HG03558 (cell line): ENCODE measurements around the gene TNRC6A.
"Not testable (repeated sequence)": the region's sequence is repeated elsewhere in the genome, so short reads cannot be mapped to it uniquely, and the experiment has no call there.

Experiments used
- ATAC-seq: cut with Tn5 transposase; IDR thresholded peaks from one replicate; pipeline ENCODE4 v1.9.1; 2021; ENCODE audit warnings: moderate number of reproducible peaks; ENCODE audit not compliant: unreplicated experiment; ENCODE audit errors: extremely low read depth

Gene TNRC6A

DNA sequence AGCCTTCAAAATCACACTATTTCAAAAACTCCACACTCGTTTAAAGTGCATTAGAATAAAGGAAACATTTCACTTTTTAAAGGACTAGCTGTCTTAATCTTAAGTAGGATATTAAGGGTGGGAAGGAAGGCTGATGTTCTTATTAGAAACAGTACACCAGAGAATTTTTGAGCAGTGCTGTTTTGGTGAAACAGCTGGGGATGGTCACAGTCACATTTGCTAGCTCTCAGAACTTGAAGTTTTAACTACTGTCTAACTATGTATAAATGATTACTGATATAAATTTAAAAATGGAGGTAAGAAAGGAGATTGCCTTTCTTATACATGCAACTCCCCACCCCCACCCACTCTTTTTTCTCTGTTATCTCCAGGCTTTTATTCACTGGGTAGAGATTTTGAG is 77.8 kb downstream of the TNRC6A start:
- no peak for ATAC-seq

DNA sequence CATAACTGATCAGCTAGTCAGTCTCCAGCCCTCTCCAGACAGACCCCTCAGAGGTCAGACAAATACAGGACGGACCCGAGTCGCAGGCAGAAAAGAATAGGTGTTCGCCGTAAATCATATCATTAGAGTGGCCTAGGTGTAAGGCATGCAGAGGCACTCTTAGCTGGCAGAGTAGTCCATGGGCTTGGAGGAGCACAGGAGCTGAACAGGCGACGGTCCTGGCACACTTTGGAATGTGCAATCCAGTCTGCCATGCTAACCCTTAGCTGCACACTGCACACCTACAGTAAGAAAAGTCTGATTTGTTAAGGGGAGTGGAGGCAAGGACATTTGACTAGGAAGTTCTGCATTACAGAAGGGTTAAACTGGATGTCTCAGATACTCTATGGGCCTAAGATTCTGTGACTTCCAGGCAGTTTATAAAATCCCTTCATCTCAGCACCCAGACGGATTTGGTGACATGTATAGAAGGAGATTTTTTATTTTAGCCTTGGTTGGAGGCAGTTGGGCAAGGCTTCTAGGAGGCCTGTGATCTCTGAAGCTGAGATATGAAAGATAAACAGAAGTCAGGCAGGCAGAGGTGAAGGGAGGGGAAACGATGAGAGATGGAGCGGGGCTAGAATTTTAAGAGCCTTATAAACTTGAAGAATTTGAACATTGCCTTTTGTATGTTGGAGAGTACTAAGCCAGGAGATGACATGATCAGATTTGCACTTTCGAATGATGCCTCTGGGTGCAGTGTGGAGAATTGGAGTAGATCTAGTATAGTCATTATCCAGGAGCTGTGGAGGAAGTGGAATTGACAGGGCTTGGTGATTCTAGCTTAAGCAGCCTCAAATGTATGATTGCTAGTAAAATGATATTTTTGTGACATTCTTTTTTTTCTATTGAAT is 81.7 kb downstream of the TNRC6A start:
- ATAC-seq, result no peak

DNA sequence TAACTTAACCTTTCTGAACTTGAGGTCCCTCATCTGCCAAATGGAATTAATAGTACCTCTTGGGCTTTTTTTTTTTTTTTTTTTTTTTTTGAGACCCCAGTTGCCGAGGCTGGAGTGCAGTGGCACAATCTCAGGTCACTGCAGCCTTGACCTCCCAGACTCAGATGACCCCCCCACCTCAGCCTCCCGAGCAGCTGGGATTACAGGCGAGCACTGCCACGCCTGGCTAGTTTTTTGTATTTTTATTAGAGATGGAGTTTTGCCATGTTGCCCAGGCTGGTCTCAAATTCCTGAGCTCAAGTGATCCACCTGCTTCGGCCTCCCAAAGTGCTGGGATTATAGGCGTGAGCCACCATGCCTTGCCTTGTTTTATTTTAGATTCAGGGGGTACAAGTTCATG is 83.4 kb downstream of the TNRC6A start:
- ATAC-seq, result not testable (repeated sequence)

DNA sequence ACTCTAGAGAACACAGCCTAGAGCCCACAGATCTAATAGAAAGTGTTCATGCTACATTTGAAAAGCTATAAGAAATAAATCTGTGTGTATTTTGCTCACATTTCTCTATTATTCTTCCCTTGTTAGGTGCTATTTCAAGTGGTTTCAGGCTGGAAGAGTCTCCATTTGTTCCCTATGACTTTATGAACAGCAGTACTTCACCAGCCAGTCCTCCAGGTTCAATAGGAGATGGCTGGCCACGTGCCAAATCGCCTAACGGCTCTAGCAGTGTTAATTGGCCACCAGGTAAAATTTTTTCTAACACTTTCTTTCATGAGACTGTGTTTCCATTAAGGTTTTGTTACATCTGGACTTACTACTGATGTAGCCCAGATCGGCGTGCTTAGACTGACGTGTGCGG is 85.6 kb downstream of the TNRC6A start:
- no peak for ATAC-seq

DNA sequence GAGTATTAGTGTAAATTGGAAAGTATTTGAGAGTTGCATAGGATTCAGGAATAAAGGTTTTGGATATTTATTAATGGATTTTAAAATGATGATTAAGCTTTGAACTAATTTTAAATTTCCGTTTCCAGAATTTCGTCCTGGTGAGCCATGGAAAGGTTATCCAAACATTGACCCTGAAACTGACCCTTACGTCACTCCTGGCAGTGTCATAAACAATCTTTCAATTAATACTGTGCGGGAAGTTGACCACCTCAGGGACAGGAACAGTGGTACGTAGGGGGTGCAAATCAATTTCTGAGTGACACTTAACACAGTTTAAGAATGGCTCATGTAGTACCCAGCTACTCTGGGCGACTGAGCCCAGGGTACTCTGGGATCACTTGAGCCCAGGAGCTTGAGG is 87.2 kb downstream of the TNRC6A start:
- ATAC-seq, result no peak

DNA sequence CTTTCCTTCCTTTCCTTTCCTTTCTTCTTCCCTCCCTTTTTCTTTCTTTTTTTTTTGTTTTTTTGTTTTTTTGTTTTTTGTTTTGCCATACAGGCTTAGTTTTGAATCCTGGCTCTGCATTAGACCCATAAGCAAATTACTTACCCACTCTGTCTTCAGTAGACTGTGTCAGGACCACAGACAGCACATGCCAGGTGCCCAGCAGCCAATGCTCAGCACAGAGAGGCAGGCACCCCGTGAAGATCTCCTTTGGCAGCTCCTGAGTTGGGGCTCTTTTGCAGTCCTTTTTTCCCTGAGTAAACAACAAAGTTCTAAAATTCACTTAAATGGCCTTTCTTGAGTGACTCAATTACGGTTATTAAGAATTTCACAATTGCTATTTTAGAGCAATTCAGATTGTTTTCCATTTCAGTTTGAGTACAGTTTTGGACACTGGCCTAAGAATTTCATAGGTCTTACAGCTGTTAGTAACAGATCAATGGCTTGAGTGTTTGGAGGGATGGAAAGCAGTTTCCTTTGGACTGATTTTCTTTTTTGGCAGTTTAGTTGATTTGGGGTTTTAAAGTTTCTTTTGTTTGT is 90.1 kb downstream of the TNRC6A start:
- no peak for ATAC-seq

DNA sequence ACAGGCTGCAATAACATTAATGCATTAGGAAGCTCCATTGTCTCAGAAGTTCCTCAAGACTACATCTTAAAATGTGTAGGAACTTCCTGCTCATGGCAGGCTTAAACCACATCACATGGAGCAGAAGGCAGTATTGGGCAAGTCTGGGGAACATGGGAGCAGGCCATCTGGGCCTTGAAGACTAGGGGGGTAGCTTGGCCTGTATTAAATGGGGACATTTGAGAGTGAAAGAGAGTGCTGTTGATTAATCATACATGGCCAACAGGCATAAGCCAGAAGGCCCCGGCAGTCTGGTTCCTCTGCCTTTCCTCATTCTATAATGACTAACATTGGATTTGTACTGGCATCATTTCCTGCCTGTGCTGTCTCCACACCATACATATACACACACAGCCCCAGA is 91.1 kb downstream of the TNRC6A start:
- ATAC-seq, result no peak

DNA sequence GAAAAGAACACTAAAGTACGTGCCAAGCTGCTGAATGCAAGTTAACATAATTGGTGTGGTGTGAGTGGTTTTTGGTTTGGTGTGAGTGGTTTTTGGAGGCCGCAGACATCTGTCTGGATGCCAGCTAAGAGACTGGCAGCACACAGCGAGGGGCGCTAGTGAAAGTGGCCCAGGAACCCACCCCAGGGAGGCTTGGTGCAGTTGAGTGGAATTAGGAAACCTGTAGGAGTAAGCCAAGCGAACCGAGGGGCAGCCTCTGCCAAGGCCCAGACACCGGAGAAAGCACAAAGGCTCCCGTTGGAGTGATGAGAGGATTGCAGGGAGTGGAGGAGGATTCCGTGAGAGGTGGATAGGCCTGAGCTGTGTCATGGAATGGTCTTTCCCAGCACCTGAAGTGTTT is 91.7 kb downstream of the TNRC6A start:
- ATAC-seq, result no peak

DNA sequence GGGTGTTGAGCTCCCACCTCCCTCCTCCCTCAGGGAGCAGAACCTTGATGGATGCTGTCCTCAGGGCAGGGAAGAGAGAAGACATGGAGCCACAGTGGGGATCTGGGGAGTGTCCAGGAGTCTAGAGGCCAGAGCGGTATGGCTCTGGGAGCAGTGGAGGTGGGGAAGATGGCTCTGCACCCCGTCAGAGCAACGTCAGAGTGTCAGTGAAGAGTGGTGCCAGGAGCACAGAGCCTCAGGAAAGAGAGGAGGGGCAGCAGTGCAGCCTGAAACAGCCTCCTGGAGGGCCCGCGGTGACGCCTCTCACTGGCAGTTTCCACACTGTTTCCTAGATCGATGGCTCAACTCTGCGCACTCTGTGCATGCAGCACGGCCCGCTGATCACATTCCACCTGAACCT is 93.1 kb downstream of the TNRC6A start:
- ATAC-seq, result no peak

DNA sequence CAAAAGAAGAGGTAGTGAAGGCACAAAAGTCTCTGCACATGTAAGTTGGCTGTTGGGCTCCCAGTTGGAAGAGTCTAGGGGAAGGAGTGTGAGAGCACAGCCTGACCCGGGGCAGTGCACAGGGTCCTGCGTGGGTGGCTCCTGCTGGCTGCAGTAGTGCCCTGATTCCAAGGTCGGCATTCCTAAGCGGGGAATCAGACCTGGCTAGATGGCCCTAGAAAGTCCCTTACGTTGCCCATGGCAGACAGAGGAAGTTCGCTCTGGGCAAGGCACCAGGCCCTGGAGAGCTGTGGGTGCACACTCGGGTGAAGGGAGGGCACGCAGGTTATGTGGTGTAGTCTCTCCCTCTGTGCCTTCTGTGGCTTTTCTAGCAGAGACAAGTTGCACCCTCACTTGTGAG is 93.5 kb downstream of the TNRC6A start:
- ATAC-seq, result no peak

DNA sequence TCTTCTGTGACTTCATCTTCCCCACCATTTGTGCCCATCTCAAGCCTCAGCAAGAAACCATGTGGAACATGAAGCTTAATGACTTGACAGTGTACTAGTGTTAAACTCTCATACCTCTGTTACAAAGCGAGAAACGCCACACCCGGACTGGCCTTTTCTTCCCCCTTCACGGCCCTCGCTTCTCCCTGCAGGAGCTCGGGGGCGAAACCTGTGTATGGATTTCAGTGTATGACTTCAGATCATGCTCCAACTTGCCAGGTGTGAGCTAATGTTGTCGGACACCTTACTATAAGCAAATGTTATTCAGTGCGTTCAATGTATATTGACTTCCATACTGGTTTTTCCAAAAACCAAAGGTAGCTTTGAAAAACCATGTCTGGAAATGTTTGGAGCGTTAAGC is 96.2 kb downstream of the TNRC6A start:
- ATAC-seq, result no peak

DNA sequence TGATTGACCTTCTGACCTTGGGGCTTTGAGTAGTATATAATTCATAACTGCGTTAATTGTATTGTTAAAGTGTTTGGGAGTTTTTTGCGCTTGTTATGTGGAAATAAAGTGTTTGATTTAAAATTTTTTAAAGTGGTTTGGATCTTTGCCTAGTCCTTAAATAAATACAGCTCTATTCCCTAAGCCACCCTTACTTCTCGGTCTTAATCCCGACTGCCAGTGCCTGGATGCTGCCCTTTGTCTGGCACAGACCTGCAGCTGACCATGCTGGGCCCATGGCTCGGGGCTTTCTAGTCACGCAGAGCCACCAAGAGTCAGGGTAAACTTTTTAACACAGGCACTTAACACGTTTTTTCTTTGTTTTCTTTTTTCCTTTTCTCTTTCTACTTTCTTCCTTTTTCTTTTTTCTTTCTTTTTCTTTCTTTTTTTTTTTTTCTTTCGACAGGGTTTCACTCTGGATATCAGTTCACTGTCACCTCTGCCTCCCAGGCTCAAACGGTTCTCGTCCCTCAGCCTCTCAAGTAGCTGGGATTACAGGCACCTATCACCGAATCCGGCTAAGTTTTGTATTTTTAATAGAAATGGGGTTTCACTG is 96.7 kb downstream of the TNRC6A start:
- no peak for ATAC-seq

DNA sequence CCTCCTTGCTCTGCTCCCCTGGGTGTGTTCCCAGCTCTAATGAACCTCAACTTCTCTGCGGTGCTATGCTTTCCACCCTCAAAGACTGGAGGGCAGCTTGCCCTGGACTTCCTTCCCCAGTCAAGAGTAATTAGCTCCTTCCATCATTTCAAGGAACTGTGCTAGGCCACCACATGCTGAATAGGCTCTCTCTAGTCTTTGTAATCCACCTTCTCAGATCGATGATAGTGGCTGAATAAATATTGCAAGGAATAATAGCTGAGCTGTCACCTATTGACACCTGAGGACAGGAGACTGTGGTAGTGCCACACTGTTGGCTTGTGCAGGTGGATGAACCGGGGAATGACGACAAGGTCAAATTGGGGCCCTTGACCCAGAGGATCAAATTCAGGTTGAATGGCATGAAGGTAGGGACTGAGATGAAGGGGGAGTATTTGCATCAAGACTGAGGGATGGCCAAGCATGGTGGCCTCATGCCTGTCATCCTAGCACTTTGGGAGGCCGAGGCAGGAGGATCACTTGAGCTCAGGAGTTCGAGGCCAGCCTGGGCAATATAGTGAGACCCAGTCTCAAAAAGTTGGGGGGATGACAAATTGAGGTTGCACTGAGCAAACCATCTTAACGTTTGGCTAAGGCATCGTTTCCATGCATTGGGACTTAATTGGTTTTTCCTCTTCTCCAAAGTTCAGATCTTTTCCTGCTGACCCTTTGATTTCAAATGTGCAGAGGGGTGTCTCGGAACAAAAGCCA is 97.5 kb downstream of the TNRC6A start:
- ATAC-seq, result no peak

DNA sequence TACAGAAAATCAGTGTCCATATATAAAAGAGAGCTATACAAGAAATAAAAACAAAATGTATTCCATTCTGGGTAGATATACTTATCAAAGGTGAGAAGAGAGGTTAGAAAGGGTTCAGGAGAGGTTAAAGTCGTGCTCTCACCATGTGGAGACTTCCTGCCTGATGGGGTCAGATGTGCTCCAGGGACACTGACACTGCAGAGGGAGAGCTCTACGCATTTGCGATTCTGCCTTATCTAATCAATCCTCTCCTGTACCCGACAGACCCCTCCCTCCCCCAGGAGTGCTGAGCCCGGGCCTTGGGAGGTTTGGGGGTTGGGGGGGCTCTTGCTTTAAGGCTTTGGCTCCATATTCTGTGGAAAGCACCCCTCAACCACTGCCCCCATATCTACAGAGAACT is 99.7 kb downstream of the TNRC6A start:
- ATAC-seq, result no peak

DNA sequence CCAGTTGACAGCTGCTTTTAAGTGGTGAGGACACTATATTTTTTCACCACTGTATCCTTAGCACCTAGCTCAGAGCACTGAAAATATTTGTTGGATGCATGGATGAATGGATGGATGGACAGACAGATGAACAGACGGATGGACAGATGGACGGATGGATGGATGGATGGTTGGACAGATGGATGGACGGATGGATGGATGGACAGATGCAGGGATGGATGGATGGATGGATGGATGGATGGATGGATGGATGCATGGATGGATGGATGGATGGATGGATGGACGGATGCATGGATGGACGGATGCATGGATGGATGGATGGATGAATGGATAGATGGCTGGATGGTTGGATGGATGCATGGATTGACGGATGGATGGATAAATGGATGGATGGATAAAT is 103.9 kb downstream of the TNRC6A start:
- no peak for ATAC-seq

DNA sequence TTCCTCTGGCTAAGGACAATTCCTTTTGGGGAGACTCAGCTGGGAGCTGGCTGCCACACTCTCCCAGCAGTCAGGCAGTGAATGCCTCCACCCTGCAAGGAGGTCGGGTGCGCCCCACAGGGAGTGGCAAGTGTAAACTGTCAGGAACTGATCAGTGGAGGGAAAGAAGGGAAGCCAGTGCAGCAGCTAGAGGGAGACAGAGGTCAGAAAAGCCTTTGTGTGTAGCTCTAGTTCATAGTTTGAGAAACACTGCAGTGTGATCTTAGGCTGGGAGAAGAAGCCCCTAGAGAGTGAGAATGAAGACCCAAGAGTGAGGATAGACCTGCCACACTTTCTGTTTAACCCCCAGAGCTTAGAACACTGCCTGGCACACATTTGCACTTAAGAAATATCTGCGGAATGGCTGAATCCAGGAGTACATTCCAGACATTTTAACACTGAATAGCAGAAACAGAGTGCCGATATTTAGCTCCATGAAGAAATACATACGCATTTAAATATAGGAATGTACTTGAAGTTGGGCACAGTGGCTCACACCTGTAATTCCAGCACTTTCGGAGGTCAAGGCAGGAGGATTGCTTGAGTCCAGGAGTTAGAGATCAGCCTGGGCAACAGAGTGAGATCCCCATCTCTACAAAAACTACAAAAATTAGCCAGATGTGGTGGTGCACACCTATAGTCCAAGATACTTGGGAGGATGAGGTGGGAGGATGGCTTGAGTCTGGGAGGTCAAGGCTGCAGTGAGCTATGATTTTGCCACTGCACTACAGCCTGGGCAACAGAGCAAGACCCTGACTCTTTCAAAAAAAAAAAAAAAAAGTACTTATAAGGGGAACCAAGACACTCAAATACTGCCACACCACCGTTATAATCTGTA is 105.2 kb downstream of the TNRC6A start:
- ATAC-seq, result no peak

DNA sequence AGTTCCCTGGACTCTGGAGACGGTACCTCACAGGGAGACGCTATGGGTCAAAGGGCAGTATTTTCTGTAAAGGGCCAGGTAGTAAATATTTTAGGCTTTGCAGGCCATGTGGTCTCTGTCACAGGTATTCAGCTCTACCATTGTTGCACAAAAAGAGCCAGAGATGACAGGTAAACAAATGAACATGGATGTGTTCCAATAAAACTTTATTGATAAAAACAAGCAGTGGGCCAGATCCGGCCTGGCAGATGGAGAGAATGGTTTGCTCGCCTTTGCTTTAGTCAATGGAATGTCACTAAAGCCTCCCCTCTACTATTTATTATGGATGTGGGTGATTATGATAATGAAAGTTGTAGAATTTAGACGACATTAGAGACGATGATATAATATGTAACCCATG is 107.4 kb downstream of the TNRC6A start:
- ATAC-seq, result no peak

DNA sequence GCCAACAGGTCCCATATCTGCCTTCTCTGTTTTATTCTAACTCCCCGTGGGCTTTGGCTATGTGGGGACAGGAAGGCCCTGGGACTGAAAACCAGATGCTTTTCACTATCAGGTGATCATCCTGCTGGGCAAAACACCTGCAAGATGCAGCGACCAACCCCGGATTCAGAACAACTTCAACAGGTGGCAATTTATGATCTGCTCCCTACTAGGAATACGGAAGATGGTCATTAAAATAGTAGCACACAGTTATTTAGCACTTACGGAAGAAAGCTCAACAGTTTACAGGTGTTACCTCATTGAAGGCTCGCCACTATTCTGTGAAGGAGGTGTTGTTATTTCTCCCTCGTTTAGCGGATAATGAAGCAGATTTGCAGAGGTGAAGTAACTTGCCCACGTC is 108.5 kb downstream of the TNRC6A start:
- ATAC-seq, result no peak

DNA sequence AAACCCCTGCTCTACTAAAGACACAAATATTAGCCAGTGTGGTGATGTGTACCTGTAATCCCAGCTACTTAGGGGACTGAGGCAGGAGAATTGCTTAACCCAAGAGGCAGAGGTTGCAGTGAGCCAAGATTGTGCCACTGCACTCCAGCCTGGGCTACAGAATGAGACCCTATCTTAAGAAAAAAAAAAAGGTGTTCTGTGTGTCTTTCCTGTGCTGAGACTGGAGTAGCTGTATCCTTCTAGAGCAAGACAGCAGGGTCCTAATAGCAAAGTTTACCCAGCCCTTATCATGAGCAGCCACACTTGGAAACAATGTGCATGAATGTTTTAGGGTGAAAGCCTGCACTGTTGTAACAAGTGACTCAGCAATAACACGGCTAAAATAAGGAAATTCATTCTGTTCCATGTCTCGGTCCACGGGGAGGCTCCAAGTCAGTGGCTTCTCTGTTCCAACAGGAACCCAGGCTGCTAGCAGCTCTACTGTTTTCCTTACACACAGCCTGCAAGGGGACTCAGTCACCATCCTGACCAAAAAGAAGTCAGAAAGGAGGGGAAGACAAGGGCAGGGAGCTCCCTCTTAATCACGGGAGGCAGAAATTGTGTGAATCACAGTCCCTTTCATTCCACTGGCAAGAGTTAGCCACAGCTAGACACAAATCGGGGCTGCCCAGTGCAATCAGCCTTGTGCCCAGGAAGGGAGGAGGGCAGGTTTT is 109.3 kb downstream of the TNRC6A start:
- ATAC-seq, result no peak
